ENCODE data around the gene NDE1. TPM values are rescaled to one million over a fixed set of nuclear protein-coding genes. Genes with fewer than 3 reads are reported as not detected.

Gene NDE1
- total RNA-seq, 1 donor from 2014 or later = 55.0 TPM

- no peak overlapping the region for H3K27ac ChIP-seq
- no peaks in the 10 kb centered on the region for H3K9me3 ChIP-seq
- H3K4me3 ChIP-seq = no peak overlapping the region
- TF ChIP-seq POLR2AphosphoS5 (IDR thresholded peaks at IDR 0.05; ENCODE audit: insufficient read depth in 1 of 2, low read depth in 1 of 2) = no peak
- no peak for TF ChIP-seq POLR2A (IDR thresholded peaks at IDR 0.05)
- TF ChIP-seq CTCF (IDR thresholded peaks at IDR 0.05) = no peak
- H3K36me3 ChIP-seq = peaks cover 0 to 50% of the 10 kb centered on the region in 2 donors
- intact Hi-C loops (cut with DNase I) = loop anchor here (2.0 kb wide), 1 partner anchor 62 kb away; no protein-coding TSS in a partner anchor
- DNase-seq (ENCODE audit: extremely low spot score in 2 of 2) = no peak
- H3K27me3 ChIP-seq = no peaks in the 10 kb centered on the region
- H3K4me1 ChIP-seq = peaks cover 4% of the 10 kb centered on the region
These were observed 64.5 kb downstream of the NDE1 start for GRCh38 chr16:15714393-15715172.

- TF ChIP-seq CTCF (IDR thresholded peaks at IDR 0.05) = no peak
- no peak for TF ChIP-seq POLR2AphosphoS5 (IDR thresholded peaks at IDR 0.05; ENCODE audit: insufficient read depth in 1 of 2, low read depth in 1 of 2)
- TF ChIP-seq POLR2A (IDR thresholded peaks at IDR 0.05) = no peak
- no peak for DNase-seq (ENCODE audit: extremely low spot score in 2 of 2)
- Histone ChIP-seq H3K36me3 (peaks cover 0 to 57% of the 10 kb centered on the region in 2 donors), H3K4me3 (no peak overlapping the region), H3K27me3 (no peaks in the 10 kb centered on the region), H3K4me1 (no peaks in the 10 kb centered on the region), H3K27ac (no peak overlapping the region), H3K9me3 (no peaks in the 10 kb centered on the region)
- intact Hi-C loops (cut with DNase I) = loop anchor here (2.0 kb wide), 1 partner anchor 62 kb away; no protein-coding TSS in a partner anchor
These were observed 65.2 kb downstream of the NDE1 start for GRCh38 chr16:15715221-15715620.

GRCh38 chr16:15716694-15717447 lies 66.8 kb downstream of the NDE1 start:
- no peaks in the 10 kb centered on the region for H3K27me3 ChIP-seq
- H3K9me3 ChIP-seq = no peaks in the 10 kb centered on the region
- DNase-seq (ENCODE audit: extremely low spot score in 2 of 2) = no peak
- TF ChIP-seq POLR2A (IDR thresholded peaks at IDR 0.05) (no peak), POLR2AphosphoS5 (IDR thresholded peaks at IDR 0.05; ENCODE audit: insufficient read depth in 1 of 2, low read depth in 1 of 2) (peak in 1 of 2 donors; percentile 24)
- intact Hi-C loops (cut with DNase I) = no loop called here
- H3K36me3 ChIP-seq = peaks cover 0 to 68% of the 10 kb centered on the region in 2 donors
- no peaks in the 10 kb centered on the region for H3K4me1 ChIP-seq
- H3K27ac ChIP-seq = no peak overlapping the region
- no peak overlapping the region for H3K4me3 ChIP-seq

- Histone ChIP-seq H3K9me3 (no peaks in the 10 kb centered on the region), H3K27ac (no peak overlapping the region), H3K4me3 (no peak overlapping the region), H3K27me3 (no peaks in the 10 kb centered on the region), H3K36me3 (peaks cover 0 to 68% of the 10 kb centered on the region in 2 donors), H3K4me1 (no peaks in the 10 kb centered on the region)
- intact Hi-C loops (cut with DNase I) = no loop called here
- TF ChIP-seq CTCF (IDR thresholded peaks at IDR 0.05) (no peak), POLR2A (IDR thresholded peaks at IDR 0.05) (no peak), POLR2AphosphoS5 (IDR thresholded peaks at IDR 0.05; ENCODE audit: insufficient read depth in 1 of 2, low read depth in 1 of 2) (no peak)
- no peak for DNase-seq (ENCODE audit: extremely low spot score in 2 of 2)
These were observed 71.0 kb downstream of the NDE1 start for GRCh38 chr16:15721018-15721417.

GRCh38 chr16:15723808-15724207 lies 73.8 kb downstream of the NDE1 start:
- Histone ChIP-seq H3K4me1 (no peaks in the 10 kb centered on the region), H3K4me3 (no peak overlapping the region), H3K9me3 (no peaks in the 10 kb centered on the region), H3K36me3 (peaks cover 0 to 68% of the 10 kb centered on the region in 2 donors), H3K27me3 (no peaks in the 10 kb centered on the region), H3K27ac (no peak overlapping the region)
- TF ChIP-seq CTCF (IDR thresholded peaks at IDR 0.05) (no peak), POLR2AphosphoS5 (IDR thresholded peaks at IDR 0.05; ENCODE audit: insufficient read depth in 1 of 2, low read depth in 1 of 2) (no peak), POLR2A (IDR thresholded peaks at IDR 0.05) (no peak)
- intact Hi-C loops (cut with DNase I) = no loop called here
- no peak for DNase-seq (ENCODE audit: extremely low spot score in 2 of 2)
